ENCODE results near the gene NES.

DNA sequence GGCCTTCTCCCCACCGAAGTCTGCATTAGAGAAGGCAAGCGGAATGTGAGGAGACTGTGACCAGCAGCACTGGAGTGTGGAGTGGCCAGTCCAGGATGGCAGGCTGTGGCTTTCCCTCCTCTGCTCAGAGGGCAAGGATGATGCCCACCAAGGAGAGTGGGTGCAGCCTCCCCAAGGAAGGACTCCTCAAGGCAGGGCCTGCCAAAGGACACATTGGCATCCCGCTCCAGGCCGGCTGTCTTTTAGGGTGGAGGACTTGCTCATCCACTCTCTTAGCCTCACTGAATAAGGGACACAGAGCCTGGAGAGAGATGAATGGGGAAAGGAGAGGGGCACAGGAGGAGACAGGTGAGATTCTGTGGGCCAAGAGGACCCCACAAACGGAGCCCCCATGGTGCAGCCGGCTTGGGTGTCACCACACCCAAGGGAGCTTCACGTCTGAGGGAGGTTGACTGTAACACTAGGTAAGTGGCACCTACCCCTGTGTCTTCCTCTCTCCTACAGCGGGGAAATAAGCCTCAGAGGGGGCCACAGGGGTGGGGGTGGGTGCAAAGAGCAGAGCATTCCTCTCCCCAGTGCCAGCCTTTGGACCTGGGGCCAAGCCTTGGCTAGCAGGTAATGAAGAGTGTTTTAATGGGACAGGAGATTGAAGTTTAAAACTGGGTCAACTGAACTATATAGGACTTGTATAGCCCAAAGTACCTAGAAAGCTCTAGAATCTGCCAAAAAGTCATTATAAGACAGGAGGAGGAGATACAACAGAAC is 4.2 kb upstream of the NES start:
- TF ChIP-seq ZFP3 (CRISPR knock-in tag; IDR thresholded peaks at IDR 0.05), result no peak
- no peak for TF ChIP-seq BACH2 (CRISPR knock-in tag; IDR thresholded peaks at IDR 0.05; ENCODE audit: borderline replicate concordance)
- TF ChIP-seq, protein P1, sequence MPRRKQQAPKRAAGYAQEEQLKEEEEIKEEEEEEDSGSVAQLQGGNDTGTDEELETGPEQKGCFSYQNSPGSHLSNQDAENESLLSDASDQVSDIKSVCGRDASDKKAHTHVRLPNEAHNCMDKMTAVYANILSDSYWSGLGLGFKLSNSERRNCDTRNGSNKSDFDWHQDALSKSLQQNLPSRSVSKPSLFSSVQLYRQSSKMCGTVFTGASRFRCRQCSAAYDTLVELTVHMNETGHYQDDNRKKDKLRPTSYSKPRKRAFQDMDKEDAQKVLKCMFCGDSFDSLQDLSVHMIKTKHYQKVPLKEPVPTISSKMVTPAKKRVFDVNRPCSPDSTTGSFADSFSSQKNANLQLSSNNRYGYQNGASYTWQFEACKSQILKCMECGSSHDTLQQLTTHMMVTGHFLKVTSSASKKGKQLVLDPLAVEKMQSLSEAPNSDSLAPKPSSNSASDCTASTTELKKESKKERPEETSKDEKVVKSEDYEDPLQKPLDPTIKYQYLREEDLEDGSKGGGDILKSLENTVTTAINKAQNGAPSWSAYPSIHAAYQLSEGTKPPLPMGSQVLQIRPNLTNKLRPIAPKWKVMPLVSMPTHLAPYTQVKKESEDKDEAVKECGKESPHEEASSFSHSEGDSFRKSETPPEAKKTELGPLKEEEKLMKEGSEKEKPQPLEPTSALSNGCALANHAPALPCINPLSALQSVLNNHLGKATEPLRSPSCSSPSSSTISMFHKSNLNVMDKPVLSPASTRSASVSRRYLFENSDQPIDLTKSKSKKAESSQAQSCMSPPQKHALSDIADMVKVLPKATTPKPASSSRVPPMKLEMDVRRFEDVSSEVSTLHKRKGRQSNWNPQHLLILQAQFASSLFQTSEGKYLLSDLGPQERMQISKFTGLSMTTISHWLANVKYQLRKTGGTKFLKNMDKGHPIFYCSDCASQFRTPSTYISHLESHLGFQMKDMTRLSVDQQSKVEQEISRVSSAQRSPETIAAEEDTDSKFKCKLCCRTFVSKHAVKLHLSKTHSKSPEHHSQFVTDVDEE (CRISPR knock-in tag; IDR thresholded peaks at IDR 0.05), result no peak
- no peak for TF ChIP-seq TCF4 (CRISPR knock-in tag; IDR thresholded peaks at IDR 0.05; ENCODE audit: borderline replicate concordance)
- no peak for TF ChIP-seq OSR1 (CRISPR knock-in tag; IDR thresholded peaks at IDR 0.05)
- TF ChIP-seq, protein P2, sequence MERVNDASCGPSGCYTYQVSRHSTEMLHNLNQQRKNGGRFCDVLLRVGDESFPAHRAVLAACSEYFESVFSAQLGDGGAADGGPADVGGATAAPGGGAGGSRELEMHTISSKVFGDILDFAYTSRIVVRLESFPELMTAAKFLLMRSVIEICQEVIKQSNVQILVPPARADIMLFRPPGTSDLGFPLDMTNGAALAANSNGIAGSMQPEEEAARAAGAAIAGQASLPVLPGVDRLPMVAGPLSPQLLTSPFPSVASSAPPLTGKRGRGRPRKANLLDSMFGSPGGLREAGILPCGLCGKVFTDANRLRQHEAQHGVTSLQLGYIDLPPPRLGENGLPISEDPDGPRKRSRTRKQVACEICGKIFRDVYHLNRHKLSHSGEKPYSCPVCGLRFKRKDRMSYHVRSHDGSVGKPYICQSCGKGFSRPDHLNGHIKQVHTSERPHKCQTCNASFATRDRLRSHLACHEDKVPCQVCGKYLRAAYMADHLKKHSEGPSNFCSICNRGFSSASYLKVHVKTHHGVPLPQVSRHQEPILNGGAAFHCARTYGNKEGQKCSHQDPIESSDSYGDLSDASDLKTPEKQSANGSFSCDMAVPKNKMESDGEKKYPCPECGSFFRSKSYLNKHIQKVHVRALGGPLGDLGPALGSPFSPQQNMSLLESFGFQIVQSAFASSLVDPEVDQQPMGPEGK (CRISPR knock-in tag; IDR thresholded peaks at IDR 0.05; ENCODE audit: borderline replicate concordance), result no peak
- TF ChIP-seq, protein P3, sequence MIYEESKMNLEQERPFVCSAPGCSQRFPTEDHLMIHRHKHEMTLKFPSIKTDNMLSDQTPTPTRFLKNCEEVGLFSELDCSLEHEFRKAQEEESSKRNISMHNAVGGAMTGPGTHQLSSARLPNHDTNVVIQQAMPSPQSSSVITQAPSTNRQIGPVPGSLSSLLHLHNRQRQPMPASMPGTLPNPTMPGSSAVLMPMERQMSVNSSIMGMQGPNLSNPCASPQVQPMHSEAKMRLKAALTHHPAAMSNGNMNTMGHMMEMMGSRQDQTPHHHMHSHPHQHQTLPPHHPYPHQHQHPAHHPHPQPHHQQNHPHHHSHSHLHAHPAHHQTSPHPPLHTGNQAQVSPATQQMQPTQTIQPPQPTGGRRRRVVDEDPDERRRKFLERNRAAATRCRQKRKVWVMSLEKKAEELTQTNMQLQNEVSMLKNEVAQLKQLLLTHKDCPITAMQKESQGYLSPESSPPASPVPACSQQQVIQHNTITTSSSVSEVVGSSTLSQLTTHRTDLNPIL (CRISPR knock-in tag; IDR thresholded peaks at IDR 0.05; ENCODE audit: low read depth), result no peak
- TF ChIP-seq, protein P4, sequence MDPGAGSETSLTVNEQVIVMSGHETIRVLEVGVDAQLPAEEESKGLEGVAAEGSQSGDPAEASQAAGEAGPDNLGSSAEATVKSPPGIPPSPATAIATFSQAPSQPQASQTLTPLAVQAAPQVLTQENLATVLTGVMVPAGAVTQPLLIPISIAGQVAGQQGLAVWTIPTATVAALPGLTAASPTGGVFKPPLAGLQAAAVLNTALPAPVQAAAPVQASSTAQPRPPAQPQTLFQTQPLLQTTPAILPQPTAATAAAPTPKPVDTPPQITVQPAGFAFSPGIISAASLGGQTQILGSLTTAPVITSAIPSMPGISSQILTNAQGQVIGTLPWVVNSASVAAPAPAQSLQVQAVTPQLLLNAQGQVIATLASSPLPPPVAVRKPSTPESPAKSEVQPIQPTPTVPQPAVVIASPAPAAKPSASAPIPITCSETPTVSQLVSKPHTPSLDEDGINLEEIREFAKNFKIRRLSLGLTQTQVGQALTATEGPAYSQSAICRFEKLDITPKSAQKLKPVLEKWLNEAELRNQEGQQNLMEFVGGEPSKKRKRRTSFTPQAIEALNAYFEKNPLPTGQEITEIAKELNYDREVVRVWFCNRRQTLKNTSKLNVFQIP (CRISPR knock-in tag; IDR thresholded peaks at IDR 0.05; ENCODE audit: borderline replicate concordance, low read depth), result no peak
- no peak for TF ChIP-seq RARB (CRISPR knock-in tag; IDR thresholded peaks at IDR 0.05)
